Measurements from ENCODE around the gene ARFRP1. TPM values are rescaled to one million over a fixed set of nuclear protein-coding genes. Genes with fewer than 3 reads are reported as not detected.

ARFRP1 gene
- total and polyA plus RNA-seq, 2 donors = 39.2 to 94.0 TPM

DNA sequence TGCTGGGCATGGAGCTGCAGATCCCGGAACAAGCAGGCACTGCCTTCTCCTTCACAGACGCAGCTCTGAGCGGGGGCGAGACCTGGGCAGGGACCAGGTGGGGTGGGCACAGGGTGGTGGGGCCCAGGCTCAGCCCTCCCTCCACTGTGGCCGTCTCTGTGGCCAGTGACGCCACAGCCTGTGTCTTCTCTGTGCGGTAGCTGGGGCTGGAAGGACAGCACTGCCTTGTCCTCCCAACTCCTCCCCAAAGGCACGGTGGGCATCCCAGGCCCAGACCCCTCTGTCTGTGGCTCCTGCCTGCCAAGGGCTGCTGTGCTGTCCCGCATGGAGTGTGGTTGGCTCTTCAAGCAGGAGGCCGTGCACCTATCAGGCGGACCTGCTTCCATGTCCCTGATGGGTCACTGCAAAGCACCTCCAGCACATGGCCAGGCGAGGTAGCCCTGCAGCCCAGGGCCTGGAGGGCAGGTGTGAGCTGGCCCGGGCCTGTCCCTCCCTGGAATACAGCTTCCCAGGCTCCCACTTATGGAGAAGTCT lies 26.1 kb downstream of the ARFRP1 start:
- H3K4me3 ChIP-seq (ENCODE audit: low read length in 2 of 2) = no peak overlapping the region
- WGBS = 98% methylated on average over 13 of the region's 13 CpGs
- peaks cover 0 to 3% of the 10 kb centered on the region in 2 donors for H3K27me3 ChIP-seq (ENCODE audit: control insufficient read depth in 2 of 2, insufficient read depth in 1 of 2, low read length in 1 of 2)
- no peak overlapping the region for H3K27ac ChIP-seq (ENCODE audit: low read depth in 1 of 2, low read length in 1 of 2)
- no peaks in the 10 kb centered on the region for H3K9me3 ChIP-seq (ENCODE audit: control insufficient read depth in 2 of 2, insufficient read depth in 1 of 2, low read length in 1 of 2)
- peaks cover 0 to 3% of the 10 kb centered on the region in 2 donors for H3K4me1 ChIP-seq (ENCODE audit: control insufficient read depth in 2 of 2, insufficient read depth in 2 of 2, low read length in 2 of 2)
- no peak for DNase-seq (ENCODE audit: low read depth in 6 of 9, low spot score in 9 of 9)
- peaks cover 0 to 44% of the 10 kb centered on the region in 2 donors for H3K36me3 ChIP-seq (ENCODE audit: control insufficient read depth in 2 of 2, insufficient read depth in 2 of 2, low read length in 1 of 2)

DNA sequence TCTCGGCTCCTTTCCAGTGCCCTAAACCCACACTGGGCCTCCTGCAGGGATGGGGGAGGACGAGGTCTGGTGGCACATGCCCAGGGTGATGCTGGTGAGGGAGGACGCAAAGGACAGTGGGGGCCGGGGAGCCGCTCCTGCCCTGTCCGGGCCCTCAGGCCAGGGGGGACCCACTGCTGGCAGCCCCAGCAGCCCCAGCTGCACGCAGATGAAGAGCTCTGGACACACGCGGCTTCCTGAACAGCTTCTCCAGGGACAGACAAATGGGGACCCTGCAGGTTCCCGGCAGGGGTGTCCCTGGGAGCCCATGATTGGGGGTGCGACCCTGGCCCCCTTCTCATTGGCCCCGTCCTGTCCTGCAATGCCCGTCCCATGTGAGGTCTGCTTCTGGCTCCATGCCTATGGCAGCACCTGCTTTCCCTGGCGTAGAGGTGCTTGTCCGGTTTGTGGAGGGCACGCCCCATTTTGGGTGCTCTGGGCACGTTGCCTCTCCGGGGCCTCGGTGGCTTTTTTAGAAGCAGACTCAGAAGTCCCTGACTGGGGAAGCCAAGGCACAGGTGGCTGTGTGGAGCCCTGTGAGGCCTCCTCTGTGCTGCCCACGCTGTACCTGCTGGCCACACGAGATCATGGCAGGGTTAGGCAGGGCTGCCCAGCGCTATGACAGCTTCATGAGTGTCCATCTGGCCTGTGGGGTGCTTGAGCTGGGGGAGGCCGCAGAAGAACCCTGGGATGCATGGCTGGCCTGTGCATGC lies 26.7 kb downstream of the ARFRP1 start:
- H3K4me1 ChIP-seq (ENCODE audit: control insufficient read depth in 2 of 2, insufficient read depth in 2 of 2, low read length in 2 of 2) = no peaks in the 10 kb centered on the region
- DNase-seq (ENCODE audit: low read depth in 6 of 9, low spot score in 9 of 9) = no peak
- no peak overlapping the region for H3K27ac ChIP-seq (ENCODE audit: low read depth in 1 of 2, low read length in 1 of 2)
- no peaks in the 10 kb centered on the region for H3K27me3 ChIP-seq (ENCODE audit: control insufficient read depth in 2 of 2, insufficient read depth in 1 of 2, low read length in 1 of 2)
- no peak overlapping the region for H3K4me3 ChIP-seq (ENCODE audit: low read length in 2 of 2)
- peaks cover 4 to 51% of the 10 kb centered on the region in 2 donors for H3K36me3 ChIP-seq (ENCODE audit: control insufficient read depth in 2 of 2, insufficient read depth in 2 of 2, low read length in 1 of 2)
- WGBS = 98% methylated on average over 23 of the region's 23 CpGs
- H3K9me3 ChIP-seq (ENCODE audit: control insufficient read depth in 2 of 2, insufficient read depth in 1 of 2, low read length in 1 of 2) = no peaks in the 10 kb centered on the region

DNA sequence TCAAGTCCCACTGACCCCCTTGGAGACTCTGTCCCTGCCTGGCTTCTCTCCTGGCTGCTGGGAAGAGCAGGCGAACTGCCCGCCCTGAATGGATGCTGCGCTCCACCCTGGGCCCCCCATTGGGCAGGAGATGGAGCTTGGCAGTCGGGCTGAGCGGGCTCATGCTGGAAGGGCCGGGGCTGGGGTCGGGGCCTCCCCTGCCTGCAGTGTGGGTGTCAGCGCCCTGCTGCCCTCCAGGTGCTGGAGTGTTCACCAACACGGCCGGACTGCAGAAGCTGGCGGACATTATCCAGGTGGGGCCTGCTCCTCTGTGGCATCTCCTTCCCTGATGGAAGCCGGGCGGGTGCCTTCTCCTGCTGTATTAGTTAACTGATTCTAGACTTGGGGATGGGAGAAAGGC lies 27.3 kb downstream of the ARFRP1 start:
- no peak overlapping the region for H3K4me3 ChIP-seq (ENCODE audit: low read length in 2 of 2)
- H3K9me3 ChIP-seq (ENCODE audit: control insufficient read depth in 2 of 2, insufficient read depth in 1 of 2, low read length in 1 of 2) = no peaks in the 10 kb centered on the region
- H3K36me3 ChIP-seq (ENCODE audit: control insufficient read depth in 2 of 2, insufficient read depth in 2 of 2, low read length in 1 of 2) = peaks cover 4 to 57% of the 10 kb centered on the region in 2 donors
- DNase-seq (ENCODE audit: low read depth in 6 of 9, low spot score in 9 of 9) = no peak
- WGBS = 98% methylated on average over 13 of the region's 13 CpGs
- no peak overlapping the region for H3K27ac ChIP-seq (ENCODE audit: low read depth in 1 of 2, low read length in 1 of 2)
- H3K4me1 ChIP-seq (ENCODE audit: control insufficient read depth in 2 of 2, insufficient read depth in 2 of 2, low read length in 2 of 2) = no peaks in the 10 kb centered on the region
- H3K27me3 ChIP-seq (ENCODE audit: control insufficient read depth in 2 of 2, insufficient read depth in 1 of 2, low read length in 1 of 2) = no peaks in the 10 kb centered on the region

DNA sequence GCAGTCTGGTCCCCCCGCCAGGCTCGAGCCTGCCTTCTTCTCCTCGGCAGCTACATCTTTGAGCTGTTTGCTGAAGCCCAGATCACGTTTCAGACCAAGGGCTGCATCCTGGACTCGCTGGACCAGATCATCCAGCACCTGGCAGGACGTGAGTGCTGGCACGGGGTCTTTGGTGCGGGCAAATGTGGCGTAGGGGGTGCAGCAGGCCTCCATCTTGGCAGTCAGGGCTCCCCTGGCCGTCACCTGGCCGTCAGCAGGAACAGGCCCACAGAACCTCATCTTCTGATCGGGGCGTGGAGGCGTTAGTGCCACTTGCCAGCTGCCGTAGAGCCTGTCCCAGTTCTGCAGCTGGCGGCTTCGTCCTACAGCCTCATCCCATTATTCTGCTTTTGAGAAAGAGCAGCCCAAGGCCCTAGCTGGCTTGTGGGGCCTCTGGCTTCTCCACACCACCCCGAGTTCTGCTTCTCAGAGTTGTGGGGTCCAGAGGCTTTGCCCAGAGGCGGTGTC lies 27.9 kb downstream of the ARFRP1 start:
- peaks cover 4 to 62% of the 10 kb centered on the region in 2 donors for H3K36me3 ChIP-seq (ENCODE audit: control insufficient read depth in 2 of 2, insufficient read depth in 2 of 2, low read length in 1 of 2)
- WGBS = 97% methylated on average over 19 of the region's 19 CpGs
- no peaks in the 10 kb centered on the region for H3K4me1 ChIP-seq (ENCODE audit: control insufficient read depth in 2 of 2, insufficient read depth in 2 of 2, low read length in 2 of 2)
- no peaks in the 10 kb centered on the region for H3K9me3 ChIP-seq (ENCODE audit: control insufficient read depth in 2 of 2, insufficient read depth in 1 of 2, low read length in 1 of 2)
- H3K27ac ChIP-seq (ENCODE audit: low read depth in 1 of 2, low read length in 1 of 2) = no peak overlapping the region
- DNase-seq (ENCODE audit: low read depth in 6 of 9, low spot score in 9 of 9) = no peak
- no peaks in the 10 kb centered on the region for H3K27me3 ChIP-seq (ENCODE audit: control insufficient read depth in 2 of 2, insufficient read depth in 1 of 2, low read length in 1 of 2)
- H3K4me3 ChIP-seq (ENCODE audit: low read length in 2 of 2) = no peak overlapping the region

DNA sequence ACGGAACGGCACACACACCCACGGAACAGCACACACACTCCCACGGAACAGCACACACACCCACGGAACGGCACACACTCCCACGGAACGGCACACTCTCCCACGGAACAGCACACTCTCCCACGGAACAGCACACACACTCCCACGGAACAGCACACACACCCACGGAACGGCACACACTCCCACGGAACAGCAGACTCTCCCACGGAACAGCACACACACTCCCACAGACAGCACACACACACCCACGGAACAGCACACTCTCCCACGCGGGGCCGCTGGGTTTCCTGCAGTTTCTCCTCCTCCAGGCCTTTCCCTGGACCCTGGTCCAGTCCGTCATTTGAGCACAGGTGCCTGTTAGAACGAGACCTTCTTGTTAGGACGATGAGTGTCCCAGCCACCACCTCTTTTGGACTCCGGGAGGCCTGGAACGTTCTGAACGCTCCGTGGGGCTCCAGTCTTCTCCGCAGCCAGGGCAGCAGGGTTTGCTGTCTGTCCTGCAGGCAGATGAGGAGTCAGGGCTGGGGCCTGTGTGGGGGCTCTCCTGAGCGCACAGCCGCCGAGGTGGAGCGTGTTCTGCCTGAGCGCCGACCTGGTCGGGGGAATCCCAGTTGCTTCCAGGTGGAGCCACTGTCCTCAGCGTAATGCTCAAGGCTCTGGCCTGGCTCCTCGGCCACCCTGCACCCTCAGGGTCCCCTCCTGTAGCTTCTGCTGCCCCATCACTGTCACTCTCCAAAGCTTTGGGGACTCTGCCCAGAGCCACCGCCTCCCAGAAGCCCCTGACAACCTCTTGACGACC lies 28.9 kb downstream of the ARFRP1 start:
- Histone ChIP-seq H3K36me3 (ENCODE audit: control insufficient read depth in 2 of 2, insufficient read depth in 2 of 2, low read length in 1 of 2) (peaks cover 8 to 70% of the 10 kb centered on the region in 2 donors), H3K4me1 (ENCODE audit: control insufficient read depth in 2 of 2, insufficient read depth in 2 of 2, low read length in 2 of 2) (no peaks in the 10 kb centered on the region), H3K27ac (ENCODE audit: low read depth in 1 of 2, low read length in 1 of 2) (no peak overlapping the region), H3K4me3 (ENCODE audit: low read length in 2 of 2) (no peak overlapping the region), H3K27me3 (ENCODE audit: control insufficient read depth in 2 of 2, insufficient read depth in 1 of 2, low read length in 1 of 2) (no peaks in the 10 kb centered on the region), H3K9me3 (ENCODE audit: control insufficient read depth in 2 of 2, insufficient read depth in 1 of 2, low read length in 1 of 2) (no peaks in the 10 kb centered on the region)
- WGBS = 94% methylated on average over 38 of the region's 38 CpGs
- no peak for DNase-seq (ENCODE audit: low read depth in 6 of 9, low spot score in 9 of 9)

DNA sequence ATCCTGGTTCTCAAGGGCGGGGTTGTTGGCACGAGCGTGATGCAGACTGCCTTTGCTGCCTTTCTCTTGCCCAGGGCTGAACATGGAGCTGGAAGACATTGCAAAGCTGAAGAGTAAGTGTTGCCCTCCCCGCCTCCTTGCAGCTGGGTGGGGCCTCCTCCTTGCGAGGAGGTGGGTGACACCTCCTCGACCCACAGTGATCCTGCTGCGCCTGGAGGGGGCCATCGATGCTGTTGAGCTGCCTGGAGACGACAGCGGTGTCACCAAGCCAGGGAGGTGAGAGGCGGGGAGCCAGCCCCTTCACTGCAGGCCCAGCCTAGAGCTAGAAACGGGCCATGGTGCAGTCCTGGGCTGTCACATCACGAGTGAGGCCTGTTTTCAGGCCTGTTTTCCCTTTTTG lies 29.7 kb downstream of the ARFRP1 start:
- DNase-seq (ENCODE audit: low read depth in 6 of 9, low spot score in 9 of 9) = no peak
- Histone ChIP-seq H3K36me3 (ENCODE audit: control insufficient read depth in 2 of 2, insufficient read depth in 2 of 2, low read length in 1 of 2) (peaks cover 11 to 73% of the 10 kb centered on the region in 2 donors), H3K27ac (ENCODE audit: low read depth in 1 of 2, low read length in 1 of 2) (no peak overlapping the region), H3K27me3 (ENCODE audit: control insufficient read depth in 2 of 2, insufficient read depth in 1 of 2, low read length in 1 of 2) (no peaks in the 10 kb centered on the region), H3K4me3 (ENCODE audit: low read length in 2 of 2) (no peak overlapping the region), H3K4me1 (ENCODE audit: control insufficient read depth in 2 of 2, insufficient read depth in 2 of 2, low read length in 2 of 2) (no peaks in the 10 kb centered on the region), H3K9me3 (ENCODE audit: control insufficient read depth in 2 of 2, insufficient read depth in 1 of 2, low read length in 1 of 2) (no peaks in the 10 kb centered on the region)
- 93% methylated on average over 13 of the region's 13 CpGs for WGBS

DNA sequence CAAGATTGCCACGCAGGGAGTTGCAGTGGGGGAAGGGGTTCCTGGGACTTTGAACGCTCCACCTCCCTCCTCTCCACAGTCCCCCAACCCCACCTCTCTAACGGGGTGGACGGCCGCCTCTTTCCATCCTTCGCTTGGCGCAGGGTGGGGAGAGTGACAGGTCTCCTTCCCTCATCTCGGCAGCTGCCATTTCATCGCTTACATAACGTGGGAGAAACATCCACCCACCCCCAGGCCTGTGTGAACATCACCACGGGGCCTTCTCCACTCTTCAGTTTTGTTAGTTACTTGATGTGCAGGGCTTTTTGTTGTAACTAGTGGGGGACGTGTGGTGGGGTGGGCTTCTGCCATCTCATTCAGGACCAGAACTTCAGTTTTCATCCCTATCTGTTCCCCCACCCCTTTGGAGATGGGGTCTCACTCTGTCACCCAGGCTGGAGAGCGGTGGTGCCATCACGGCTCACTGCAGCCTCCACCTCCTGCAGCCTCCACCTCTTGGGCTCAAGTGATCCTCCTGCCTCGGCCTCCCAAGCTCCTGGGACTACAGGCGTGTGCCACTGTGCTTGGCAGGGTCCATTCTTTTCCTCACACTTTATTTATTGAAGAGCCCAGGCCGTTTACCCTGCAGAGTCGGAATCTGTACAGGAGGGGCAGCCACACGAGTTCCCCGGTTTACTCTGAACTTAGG lies 32.0 kb downstream of the ARFRP1 start:
- Histone ChIP-seq H3K36me3 (ENCODE audit: control insufficient read depth in 2 of 2, insufficient read depth in 2 of 2, low read length in 1 of 2) (peaks cover 11 to 65% of the 10 kb centered on the region in 2 donors), H3K27ac (ENCODE audit: low read depth in 1 of 2, low read length in 1 of 2) (no peak overlapping the region), H3K4me1 (ENCODE audit: control insufficient read depth in 2 of 2, insufficient read depth in 2 of 2, low read length in 2 of 2) (no peaks in the 10 kb centered on the region), H3K27me3 (ENCODE audit: control insufficient read depth in 2 of 2, insufficient read depth in 1 of 2, low read length in 1 of 2) (no peaks in the 10 kb centered on the region), H3K9me3 (ENCODE audit: control insufficient read depth in 2 of 2, insufficient read depth in 1 of 2, low read length in 1 of 2) (no peaks in the 10 kb centered on the region), H3K4me3 (ENCODE audit: low read length in 2 of 2) (no peak overlapping the region)
- no peak for DNase-seq (ENCODE audit: low read depth in 6 of 9, low spot score in 9 of 9)
- 98% methylated on average over 20 of the region's 20 CpGs for WGBS

DNA sequence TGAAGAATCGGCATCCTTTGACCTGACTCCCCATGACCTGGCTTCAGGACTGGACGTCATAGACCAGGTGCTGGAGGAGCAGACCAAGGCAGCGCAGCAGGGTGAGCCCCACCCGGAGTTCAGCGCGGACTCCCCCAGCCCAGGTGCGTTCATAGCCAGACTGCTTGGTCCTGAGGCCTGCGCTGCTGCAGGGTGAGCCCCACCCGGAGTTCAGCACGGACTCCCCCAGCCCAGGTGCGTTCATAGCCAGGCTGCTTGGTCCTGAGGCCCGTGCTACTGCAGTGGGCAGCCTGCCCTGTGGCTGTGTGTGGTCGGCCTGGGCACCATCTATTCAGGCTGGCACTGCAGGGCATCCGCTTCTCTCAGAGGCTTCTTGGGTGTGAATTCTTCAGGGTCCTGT lies 33.8 kb downstream of the ARFRP1 start:
- no peak for DNase-seq (ENCODE audit: low read depth in 6 of 9, low spot score in 9 of 9)
- H3K36me3 ChIP-seq (ENCODE audit: control insufficient read depth in 2 of 2, insufficient read depth in 2 of 2, low read length in 1 of 2) = peaks cover 11 to 54% of the 10 kb centered on the region in 2 donors
- no peaks in the 10 kb centered on the region for H3K27me3 ChIP-seq (ENCODE audit: control insufficient read depth in 2 of 2, insufficient read depth in 1 of 2, low read length in 1 of 2)
- no peak overlapping the region for H3K4me3 ChIP-seq (ENCODE audit: low read length in 2 of 2)
- H3K27ac ChIP-seq (ENCODE audit: low read depth in 1 of 2, low read length in 1 of 2) = no peak overlapping the region
- no peaks in the 10 kb centered on the region for H3K4me1 ChIP-seq (ENCODE audit: control insufficient read depth in 2 of 2, insufficient read depth in 2 of 2, low read length in 2 of 2)
- 90% methylated on average over 14 of the region's 14 CpGs for WGBS
- H3K9me3 ChIP-seq (ENCODE audit: control insufficient read depth in 2 of 2, insufficient read depth in 1 of 2, low read length in 1 of 2) = no peaks in the 10 kb centered on the region
